DMS53 treated with DMSO at 0.1 percent for 48 hours (cell line): ENCODE results near the gene WDR70.
"Not testable (repeated sequence)": the region's sequence is repeated elsewhere in the genome, so short reads cannot be mapped to it uniquely, and the experiment has no call there.

ENCODE experiments used
- DNase-seq: peaks from one replicate; lab custom pipeline; 2025; ENCODE audit not compliant: unreplicated experiment; lab: John Stamatoyannopoulos, UW

The WDR70 gene

DNA sequence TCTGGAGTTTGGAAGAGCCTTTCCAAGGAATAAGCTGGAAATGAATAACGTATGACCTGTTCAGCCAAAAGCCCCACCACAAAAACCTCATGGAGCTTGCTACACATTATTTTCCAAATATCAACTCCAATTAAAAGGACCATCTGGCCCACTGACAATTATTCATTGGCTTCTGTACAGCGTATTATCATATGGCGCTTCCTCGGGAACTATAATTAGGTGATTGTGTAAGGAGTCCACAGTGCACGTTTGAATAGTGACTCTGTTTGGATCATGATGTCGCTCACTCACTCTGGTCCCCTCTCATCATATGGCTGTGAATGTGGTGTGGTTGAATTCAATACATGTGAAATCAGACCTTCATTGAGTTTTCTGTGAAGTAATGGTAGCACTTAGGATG is 408.6 kb downstream of the WDR70 start:
- DNase-seq: no peak

DNA sequence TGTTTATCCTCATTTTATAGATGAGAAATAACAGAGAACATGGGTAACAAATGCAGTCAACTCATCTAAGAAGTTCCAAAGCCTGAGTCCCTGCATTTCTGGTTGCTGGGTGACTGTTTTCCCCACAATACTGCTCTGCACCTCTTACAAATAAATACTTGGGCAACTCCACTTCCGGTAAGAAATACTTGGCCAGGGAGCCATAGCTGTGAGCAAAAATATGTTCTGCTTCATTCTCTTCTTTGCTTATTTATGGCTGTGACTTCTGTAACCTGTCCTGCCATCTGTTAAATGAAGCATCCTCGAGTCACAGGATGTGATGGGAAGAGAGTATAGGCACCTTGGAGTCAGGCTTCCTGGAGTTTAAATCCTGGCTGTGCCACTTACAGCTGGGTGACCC is 410.9 kb downstream of the WDR70 start:
- no peak for DNase-seq

DNA sequence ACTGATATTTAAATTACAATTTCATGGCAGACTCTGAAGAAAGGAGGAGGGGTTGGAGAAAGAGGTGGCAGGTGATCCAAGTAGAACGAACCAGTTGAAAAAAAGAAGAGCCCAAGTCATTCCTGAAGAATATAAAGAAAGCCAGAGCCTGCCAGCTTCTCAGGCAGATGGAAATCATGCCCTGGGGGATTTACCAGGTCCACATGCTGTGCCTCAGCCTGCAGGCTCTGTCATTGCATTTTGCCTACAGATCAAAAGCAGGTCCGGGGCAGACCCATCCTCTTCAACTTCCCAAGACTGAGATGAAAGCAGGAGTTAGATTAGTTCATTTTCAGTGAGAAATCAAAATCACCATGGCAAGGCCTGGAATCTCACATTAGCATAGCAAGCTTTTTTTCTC is 412.2 kb downstream of the WDR70 start:
- no peak for DNase-seq

DNA sequence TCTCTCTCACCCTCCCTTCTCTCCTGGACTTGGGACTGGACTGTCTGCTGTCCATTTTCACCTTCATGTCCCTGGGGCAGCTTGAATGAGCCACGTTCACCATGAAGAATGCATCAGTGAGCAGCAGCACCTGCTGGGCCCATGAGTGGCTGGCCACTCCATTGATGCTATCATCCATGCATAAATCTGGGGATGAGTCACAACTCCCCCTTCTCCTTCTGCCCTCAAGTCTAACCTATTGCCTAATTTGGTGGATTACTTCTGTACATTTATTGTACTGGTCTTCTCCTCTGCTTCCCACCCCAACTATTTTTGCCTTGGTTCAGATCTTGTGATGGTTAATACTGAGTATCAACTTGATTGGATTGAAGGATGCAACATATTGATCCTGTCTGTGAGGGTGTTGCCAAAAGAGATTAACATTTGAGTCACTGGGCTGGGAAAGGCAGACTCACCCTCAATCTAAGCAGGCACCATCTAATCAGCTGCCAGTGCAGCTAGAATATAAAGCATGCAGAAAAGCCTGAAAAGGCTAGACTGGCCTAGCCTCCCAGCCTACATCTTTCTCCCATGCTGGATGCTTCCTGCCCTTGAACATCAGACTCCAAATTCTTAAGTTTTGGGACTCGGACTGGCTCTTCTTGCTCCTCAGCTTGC is 414.0 kb downstream of the WDR70 start:
- DNase-seq: peak; percentile 35

DNA sequence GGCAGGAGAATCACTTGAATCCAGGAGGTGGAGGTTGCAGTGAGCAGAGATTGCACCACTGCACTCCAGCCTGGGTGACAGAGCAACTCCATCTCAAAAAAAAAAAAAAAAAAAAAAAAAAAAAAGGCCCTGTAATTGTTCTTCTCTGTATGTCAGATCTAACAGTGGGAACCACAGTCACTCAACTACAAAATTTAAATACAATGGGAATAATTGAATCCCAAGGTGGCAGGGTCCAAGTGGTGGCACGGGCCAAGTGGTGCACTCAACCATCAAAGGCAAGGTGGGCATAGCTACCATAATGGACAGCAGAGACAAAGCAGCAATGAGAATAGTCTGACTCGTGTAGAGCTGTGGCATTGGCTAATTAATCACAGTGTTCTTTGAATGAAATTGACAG is 416.2 kb downstream of the WDR70 start:
- not testable (repeated sequence) for DNase-seq

DNA sequence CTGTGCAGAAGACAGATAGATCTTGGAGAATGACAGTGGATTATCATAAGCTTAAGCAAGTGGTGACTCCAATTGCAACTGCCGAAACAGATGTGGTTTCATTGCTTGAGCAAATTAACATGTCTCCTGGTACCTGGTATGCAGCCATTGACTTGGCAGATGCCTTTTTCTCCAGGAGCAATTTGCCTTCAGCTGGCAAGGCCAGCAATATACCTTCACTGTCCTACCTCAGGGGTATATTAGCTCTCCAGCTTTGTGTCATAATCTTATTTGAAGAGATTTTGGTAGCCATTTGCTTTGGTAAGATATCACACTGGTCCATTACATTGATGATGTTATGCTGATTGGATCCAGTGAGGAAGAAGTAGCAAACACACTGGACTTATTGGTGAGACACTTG is 417.3 kb downstream of the WDR70 start:
- DNase-seq: not testable (repeated sequence)

DNA sequence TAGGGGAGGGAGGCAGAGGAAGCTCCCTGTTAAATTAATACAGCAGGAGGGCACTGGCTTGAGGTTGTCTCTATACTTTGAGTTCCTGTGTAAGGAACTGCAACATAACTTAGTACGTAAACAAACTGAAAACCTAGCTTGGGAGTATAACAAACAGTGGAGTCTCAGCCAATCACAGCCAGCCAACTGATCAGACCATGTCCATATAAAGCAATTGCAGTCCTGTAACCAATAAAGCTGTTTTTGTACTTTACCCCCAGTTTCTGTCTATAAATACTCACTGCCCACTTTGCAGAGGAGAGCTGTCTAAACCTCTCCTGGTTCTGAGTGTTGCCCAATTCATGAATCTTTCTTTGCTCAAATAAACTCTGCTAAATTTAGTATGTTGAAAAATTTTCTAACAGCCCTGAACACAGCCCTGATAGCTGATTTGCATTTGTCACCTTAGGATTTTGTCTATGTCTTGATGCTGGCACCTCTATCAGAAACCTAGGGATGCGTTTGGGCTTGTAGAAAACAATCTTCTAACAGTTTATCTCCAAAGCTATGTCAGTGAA is 420.8 kb downstream of the WDR70 start:
- DNase-seq: no peak

DNA sequence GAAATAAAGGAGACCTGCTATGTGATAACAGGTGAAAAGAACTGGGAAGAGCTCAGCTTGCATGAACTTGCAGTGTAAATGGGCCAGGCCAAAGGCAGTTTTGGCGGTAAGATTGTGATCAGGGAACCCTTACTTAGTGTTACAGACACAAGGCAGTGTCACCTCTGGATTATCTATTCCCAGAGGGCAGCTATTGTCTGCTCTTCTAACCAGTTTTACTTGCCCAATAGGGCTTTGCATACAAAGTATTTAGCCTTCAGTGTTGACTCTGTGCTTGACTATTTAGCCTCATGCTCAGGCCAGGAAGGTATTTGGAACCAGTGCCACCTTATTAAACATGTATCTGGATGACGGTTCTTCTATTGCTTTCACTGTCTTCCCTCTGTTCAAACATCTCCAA is 422.4 kb downstream of the WDR70 start:
- no peak for DNase-seq
